ENCODE results near the gene CLSTN3.

CLSTN3 gene

DNA sequence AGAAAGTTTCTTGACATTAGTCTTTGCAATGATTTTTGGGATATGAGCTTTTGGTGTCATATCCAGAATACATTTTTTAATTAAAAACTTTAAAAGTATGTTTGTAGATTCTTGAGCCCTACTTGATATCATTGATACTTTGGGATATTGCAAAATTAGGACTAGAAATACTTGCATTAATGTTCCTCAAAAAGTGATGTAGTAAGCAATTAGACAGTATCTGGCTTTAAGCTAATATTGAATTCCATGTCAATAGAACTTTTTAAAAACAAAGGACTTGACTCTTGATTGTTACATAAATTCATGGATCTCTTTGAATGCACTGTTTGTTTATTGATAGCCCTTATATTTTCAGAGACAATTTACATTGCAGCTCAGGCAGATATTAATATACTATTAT lies 74.9 kb downstream of the CLSTN3 start:
- H3K9ac ChIP-seq (ENCODE audit: low read depth in 1 of 2, low read length in 2 of 2), result no peak overlapping the region
- H3K36me3 ChIP-seq (ENCODE audit: control insufficient read depth in 2 of 2, insufficient read depth in 2 of 2, low read length in 2 of 2), result peaks cover 60 to 71% of the 10 kb centered on the region in 2 donors
- no peaks in the 10 kb centered on the region for H3K27me3 ChIP-seq (ENCODE audit: control insufficient read depth in 2 of 2, insufficient read depth in 2 of 2, low read length in 2 of 2)
- no peak overlapping the region for H3K27ac ChIP-seq (ENCODE audit: low read depth in 2 of 2, low read length in 2 of 2)
- H3K4me1 ChIP-seq (ENCODE audit: control insufficient read depth in 2 of 2, insufficient read depth in 2 of 2, low read length in 2 of 2), result no peaks in the 10 kb centered on the region
- H3K4me3 ChIP-seq (ENCODE audit: low read length in 2 of 2), result no peak overlapping the region
- H3K9me3 ChIP-seq (ENCODE audit: control insufficient read depth in 2 of 2, low read length in 2 of 2), result no peaks in the 10 kb centered on the region

DNA sequence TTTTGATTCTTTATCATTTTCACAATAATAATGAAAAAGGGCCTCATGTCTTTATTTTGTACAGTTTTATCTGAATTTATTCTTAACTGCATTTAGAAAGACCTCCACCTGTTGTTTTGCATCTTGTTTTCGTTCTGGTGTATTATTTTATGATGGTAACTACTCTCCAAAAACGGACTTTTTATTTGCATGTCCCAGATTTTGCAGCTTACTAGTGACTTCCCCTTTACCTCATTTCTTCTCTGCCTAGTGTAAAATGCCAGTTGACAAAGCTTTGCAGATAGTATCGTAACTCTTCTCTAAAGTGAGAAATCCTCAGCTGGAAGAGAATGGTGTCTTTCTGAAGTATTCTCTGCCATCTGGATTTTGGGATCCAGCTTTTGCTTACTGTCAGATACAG lies 76.5 kb downstream of the CLSTN3 start:
- Histone ChIP-seq H3K36me3 (ENCODE audit: control insufficient read depth in 2 of 2, insufficient read depth in 2 of 2, low read length in 2 of 2) (peaks cover 66 to 72% of the 10 kb centered on the region in 2 donors), H3K27ac (ENCODE audit: low read depth in 2 of 2, low read length in 2 of 2) (no peak overlapping the region), H3K27me3 (ENCODE audit: control insufficient read depth in 2 of 2, insufficient read depth in 2 of 2, low read length in 2 of 2) (no peaks in the 10 kb centered on the region), H3K4me3 (ENCODE audit: low read length in 2 of 2) (no peak overlapping the region), H3K9ac (ENCODE audit: low read depth in 1 of 2, low read length in 2 of 2) (no peak overlapping the region), H3K4me1 (ENCODE audit: control insufficient read depth in 2 of 2, insufficient read depth in 2 of 2, low read length in 2 of 2) (no peaks in the 10 kb centered on the region), H3K9me3 (ENCODE audit: control insufficient read depth in 2 of 2, low read length in 2 of 2) (no peaks in the 10 kb centered on the region)

DNA sequence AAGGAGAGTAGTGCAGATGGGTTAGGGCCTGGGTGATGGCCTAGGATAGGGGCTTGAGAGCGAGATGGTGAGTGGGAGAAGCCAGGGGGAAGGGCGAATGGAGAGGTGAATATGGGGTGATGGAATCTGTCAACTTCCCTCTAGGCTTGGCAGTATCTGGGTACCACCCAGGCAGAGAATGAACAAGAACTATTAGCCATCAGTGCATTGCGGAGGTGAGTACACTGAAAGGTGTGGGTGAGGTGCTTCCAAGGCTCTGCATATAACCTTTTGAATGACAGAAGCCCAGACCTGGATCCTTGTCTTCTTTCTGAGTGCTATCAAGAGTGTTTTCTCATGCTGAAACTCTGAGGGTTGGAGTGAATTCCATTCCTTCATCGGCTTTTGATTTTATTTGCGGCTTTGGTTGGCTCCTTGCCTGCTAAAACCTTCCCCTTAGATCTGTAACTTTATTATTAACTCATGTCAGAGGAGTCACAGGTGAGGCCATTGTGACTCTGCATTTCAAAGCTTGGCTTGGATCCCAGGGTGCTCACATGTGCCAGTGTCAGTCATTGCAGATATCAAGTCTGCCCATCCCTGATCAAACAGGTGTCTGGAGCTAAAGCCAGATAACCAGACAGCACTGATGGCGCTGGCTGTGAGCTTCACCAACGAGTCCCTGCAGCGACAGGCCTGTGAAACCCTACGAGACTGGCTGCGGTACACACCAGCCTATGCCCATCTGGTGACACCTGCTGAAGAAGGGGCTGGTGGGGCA lies 77.9 kb downstream of the CLSTN3 start:
- Histone ChIP-seq H3K4me3 (ENCODE audit: low read length in 2 of 2) (no peak overlapping the region), H3K36me3 (ENCODE audit: control insufficient read depth in 2 of 2, insufficient read depth in 2 of 2, low read length in 2 of 2) (peaks cover 55 to 60% of the 10 kb centered on the region in 2 donors), H3K9ac (ENCODE audit: low read depth in 1 of 2, low read length in 2 of 2) (no peak overlapping the region)

More for the DNA sequence above, 77.9 kb downstream of the CLSTN3 start:
- peaks cover 0 to 2% of the 10 kb centered on the region in 2 donors for H3K9me3 ChIP-seq (ENCODE audit: control insufficient read depth in 2 of 2, low read length in 2 of 2)
- H3K27ac ChIP-seq (ENCODE audit: low read depth in 2 of 2, low read length in 2 of 2), result no peak overlapping the region
- no peaks in the 10 kb centered on the region for H3K27me3 ChIP-seq (ENCODE audit: control insufficient read depth in 2 of 2, insufficient read depth in 2 of 2, low read length in 2 of 2)
- no peaks in the 10 kb centered on the region for H3K4me1 ChIP-seq (ENCODE audit: control insufficient read depth in 2 of 2, insufficient read depth in 2 of 2, low read length in 2 of 2)
